Psoas muscle (tissue), 8 donors: ENCODE data around the gene PTPRD. TPM values are rescaled to one million over a fixed set of nuclear protein-coding genes. Genes with fewer than 3 reads are reported as not detected.

ENCODE experiments used
- ATAC-seq, 4 donors: fragments of 200-7000 bp; cut with Tn5 transposase; one replicate each; pipeline ENCODE4 v1.9.1; 2020; ENCODE audit warnings: moderate library complexity in 3 of 4, mild to moderate bottlenecking in 2 of 4
- DNase-seq, 2 donors: peaks; one replicate each; pipeline ENCODE4 v3.0.0-alpha.2; 2020
- H3K27ac ChIP-seq: fragments of 200-600 bp; one replicate; pipeline ENCODE4 v1.8.0; 2022
- H3K27me3 ChIP-seq, 3 donors: fragments of 200-600 bp in 1 of 3; one replicate each; pipeline versions ENCODE4 v1.6.1 to v1.8.0; 2013 to 2022; ENCODE audit warnings: low read length in 2 of 3, mild to moderate bottlenecking in 2 of 3, moderate library complexity in 1 of 3; ENCODE audit not compliant: insufficient read depth in 3 of 3
- H3K36me3 ChIP-seq, 2 donors: fragments of 200-600 bp in 1 of 2; one replicate each; pipeline versions ENCODE4 v1.6.1 to v1.8.0; 2013 to 2022; ENCODE audit warnings: low read depth in 1 of 2, mild to moderate bottlenecking in 1 of 2, moderate library complexity in 1 of 2; ENCODE audit not compliant: insufficient read depth in 1 of 2
- H3K4me1 ChIP-seq: fragments of 200-600 bp; one replicate; pipeline ENCODE4 v1.8.0; 2022
- H3K4me3 ChIP-seq: fragments of 200-600 bp; one replicate; pipeline ENCODE4 v1.8.0; 2022; ENCODE audit warnings: mild to moderate bottlenecking
- H3K9me3 ChIP-seq: fragments of 200-600 bp; one replicate; pipeline ENCODE4 v1.8.0; 2022
- WGBS, 3 donors: extraction: QIAGEN DNeasy Blood & Tissue Kit; methylation state at CpG; one replicate each; pipeline versions ENCODE4 v1.1.6 to v1.1.7; 2013; 5-methylcytosine and 5-hydroxymethylcytosine counted together
- intact Hi-C, 2 donors: fragments of 100-400 bp; cut with DNase I; formaldehyde crosslinking; loops; one replicate each; pipeline versions ENCODE4 v1.11.0 to v1.14.2; 2022
- polyA plus RNA-seq, 3 donors: library from polyadenylated mRNA; stranded (reverse); fragments of 200-250 nt; gene quantifications; one replicate each; pipeline ENCODE4 v1.2.3, GENCODE V29; 2013
- total RNA-seq, 4 donors: library from RNA; stranded (reverse); fragmentation: NEBNext Ultra II Directional in 2 of 4; extraction: Animal tissue kit (Norgen Biotek cat#: 25700) in 2 of 4; gene quantifications; one replicate each; pipeline versions ENCODE4 v1.2.1 to v1.2.4, GENCODE V29; 2021 to 2023
- TF ChIP-seq, protein P1 (sequence below): fragments of 200-600 bp; IDR thresholded peaks from one replicate; pipeline ENCODE4 v1.8.0; 2022; ENCODE audit warnings: antibody characterized with exemption
- donor health status: healthy with polysubstance abuse.
- donor health status: DM: no; HTN: no; CAD: no; lungs with moderate emphysema.
- donor health status: Bipolar disorder and iron deficiency.
- donor health status: healthy.
- donor health status: DM: yes; HTN: yes; CAD: no.
- donor health status: DM: no; HTN: no; CAD: no.
- donor health status: DM: no; HTN: no; CAD: no.
- donor health status: DM: yes; HTN: yes; CAD: no.

Gene PTPRD
- total and polyA plus RNA-seq, 7 donors: 0.44 to 3.1 (median 0.91) TPM

DNA sequence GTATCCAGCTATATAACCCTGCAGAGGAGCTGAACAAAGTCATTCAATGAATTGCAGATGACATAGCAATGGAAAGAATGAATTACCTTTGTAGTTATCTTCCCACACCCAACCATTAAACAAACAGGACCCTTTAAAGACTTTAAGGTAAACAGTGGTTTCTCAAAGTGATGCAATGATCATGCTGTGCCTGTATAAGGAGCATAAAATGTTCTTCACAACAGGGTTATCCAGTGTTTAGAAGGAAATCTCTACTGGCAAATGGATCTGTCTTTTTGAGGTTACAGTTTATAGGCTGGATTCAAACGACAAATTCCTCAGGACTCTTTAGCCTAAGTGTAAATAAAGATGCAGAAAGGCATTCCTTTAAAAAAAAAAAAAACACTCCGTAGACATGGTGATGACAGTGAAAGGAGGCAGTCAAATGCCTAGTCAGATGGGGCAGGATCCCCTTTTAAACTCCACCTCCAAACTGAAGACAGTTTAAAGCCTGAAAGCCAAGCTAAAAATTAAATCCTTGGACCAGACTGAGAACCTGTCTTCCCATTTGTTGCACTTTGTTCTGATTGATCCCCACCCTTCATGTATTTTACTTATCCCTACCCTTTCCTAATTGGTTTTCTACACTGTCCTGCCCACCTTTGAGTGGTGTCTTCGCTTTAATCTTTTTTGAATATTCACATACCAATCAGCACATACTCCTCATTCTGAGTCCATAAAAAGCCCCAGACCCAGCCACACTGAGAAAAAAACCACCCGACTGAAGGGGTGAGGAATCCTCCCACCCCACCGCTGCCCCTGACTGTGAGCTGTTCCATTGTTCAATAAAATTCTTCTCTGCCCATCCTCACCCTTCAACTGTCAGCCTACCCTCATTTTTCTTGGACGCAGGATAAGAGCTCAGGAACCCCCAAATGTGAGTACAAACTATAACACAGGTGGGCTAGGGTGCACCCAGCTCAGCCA, 2052.0 kb downstream of the PTPRD start:
- WGBS, 3 donors: 67 to 75% (median 70%) methylated on average over 6 of the region's 6 CpGs
- Histone ChIP-seq H3K27me3 (no peaks in the 10 kb centered on the region), H3K36me3 (no peaks in the 10 kb centered on the region), H3K4me1 (no peaks in the 10 kb centered on the region), H3K27ac (no peak overlapping the region), H3K4me3 (no peak overlapping the region), H3K9me3 (no peaks in the 10 kb centered on the region)
- TF ChIP-seq, protein P1, sequence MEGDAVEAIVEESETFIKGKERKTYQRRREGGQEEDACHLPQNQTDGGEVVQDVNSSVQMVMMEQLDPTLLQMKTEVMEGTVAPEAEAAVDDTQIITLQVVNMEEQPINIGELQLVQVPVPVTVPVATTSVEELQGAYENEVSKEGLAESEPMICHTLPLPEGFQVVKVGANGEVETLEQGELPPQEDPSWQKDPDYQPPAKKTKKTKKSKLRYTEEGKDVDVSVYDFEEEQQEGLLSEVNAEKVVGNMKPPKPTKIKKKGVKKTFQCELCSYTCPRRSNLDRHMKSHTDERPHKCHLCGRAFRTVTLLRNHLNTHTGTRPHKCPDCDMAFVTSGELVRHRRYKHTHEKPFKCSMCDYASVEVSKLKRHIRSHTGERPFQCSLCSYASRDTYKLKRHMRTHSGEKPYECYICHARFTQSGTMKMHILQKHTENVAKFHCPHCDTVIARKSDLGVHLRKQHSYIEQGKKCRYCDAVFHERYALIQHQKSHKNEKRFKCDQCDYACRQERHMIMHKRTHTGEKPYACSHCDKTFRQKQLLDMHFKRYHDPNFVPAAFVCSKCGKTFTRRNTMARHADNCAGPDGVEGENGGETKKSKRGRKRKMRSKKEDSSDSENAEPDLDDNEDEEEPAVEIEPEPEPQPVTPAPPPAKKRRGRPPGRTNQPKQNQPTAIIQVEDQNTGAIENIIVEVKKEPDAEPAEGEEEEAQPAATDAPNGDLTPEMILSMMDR: no peak
- ATAC-seq (no peak), DNase-seq (no peak)
- intact Hi-C loops: no loop called here

- 53 to 80% (median 65%) methylated on average over 2 of the region's 2 CpGs for WGBS, 3 donors
- no peaks in the 10 kb centered on the region for H3K36me3 ChIP-seq
- DNase-seq: no peak
- H3K27ac ChIP-seq: no peak overlapping the region
- peak in 2 of 4 donors; percentile 51 to 62 for ATAC-seq
- H3K4me3 ChIP-seq: no peak overlapping the region
- TF ChIP-seq, protein P1: no peak
- no peaks in the 10 kb centered on the region for H3K27me3 ChIP-seq
- H3K4me1 ChIP-seq: no peaks in the 10 kb centered on the region
- intact Hi-C loops: no loop called here
- no peaks in the 10 kb centered on the region for H3K9me3 ChIP-seq
Measured at GRCh38 chr9:8558176-8558575, 2054.6 kb downstream of the PTPRD start.

- peak; percentile 26 to 78 (median 43) for ATAC-seq
- H3K36me3 ChIP-seq: no peaks in the 10 kb centered on the region
- DNase-seq: no peak
- WGBS, 3 donors: 23 to 39% (median 31%) methylated on average over 4 of the region's 4 CpGs
- H3K4me3 ChIP-seq: no peak overlapping the region
- H3K27me3 ChIP-seq: no peaks in the 10 kb centered on the region
- no peaks in the 10 kb centered on the region for H3K4me1 ChIP-seq
- no peak overlapping the region for H3K27ac ChIP-seq
- intact Hi-C loops: no loop called here
- no peaks in the 10 kb centered on the region for H3K9me3 ChIP-seq
- TF ChIP-seq, protein P1: no peak
Measured at GRCh38 chr9:8555762-8556500, 2056.9 kb downstream of the PTPRD start.

DNA sequence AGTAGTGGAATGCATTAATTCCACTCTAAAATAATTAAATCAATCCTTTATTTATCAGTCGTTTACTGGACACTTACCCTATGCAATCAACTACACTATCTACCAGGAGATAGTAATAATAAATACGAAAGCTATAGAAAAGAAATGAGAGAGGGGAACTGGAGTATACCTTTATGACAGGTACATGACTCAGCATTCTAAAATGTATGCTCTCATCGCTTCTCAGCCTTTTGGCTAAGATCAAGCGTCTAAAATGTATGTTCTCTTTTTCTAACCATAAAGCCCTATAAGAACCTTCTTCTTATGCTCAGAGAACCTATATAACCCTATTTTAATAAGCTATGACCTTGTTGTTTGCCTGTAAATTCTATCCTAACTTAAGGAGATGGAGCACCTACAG, 2059.4 kb downstream of the PTPRD start:
- Histone ChIP-seq H3K4me1 (no peaks in the 10 kb centered on the region), H3K27ac (no peak overlapping the region), H3K36me3 (no peaks in the 10 kb centered on the region), H3K4me3 (no peak overlapping the region), H3K27me3 (no peaks in the 10 kb centered on the region), H3K9me3 (no peaks in the 10 kb centered on the region)
- whole genome bisulfite sequencing, 3 donors: 87 to 95% (median 92%) methylated on average over 4 of the region's 4 CpGs
- TF ChIP-seq, protein P1: no peak
- no peak for DNase-seq
- no peak for ATAC-seq
- intact Hi-C loops: no loop called here
